Cardiac ventricle fibroblast (primary cell): ENCODE data around the gene SRSF5. TPM values are rescaled to one million over a fixed set of nuclear protein-coding genes. Genes with fewer than 3 reads are reported as not detected.

Experiments used
- total RNA-seq: library from RNA; depleted of rRNA; stranded (reverse); fragments of >200 nt; gene quantifications from 2 replicates; pipeline ENCODE4 v1.2.3, GENCODE V29; 2015

Gene SRSF5
- total RNA-seq: 123 and 136 TPM in 2 replicates

DNA sequence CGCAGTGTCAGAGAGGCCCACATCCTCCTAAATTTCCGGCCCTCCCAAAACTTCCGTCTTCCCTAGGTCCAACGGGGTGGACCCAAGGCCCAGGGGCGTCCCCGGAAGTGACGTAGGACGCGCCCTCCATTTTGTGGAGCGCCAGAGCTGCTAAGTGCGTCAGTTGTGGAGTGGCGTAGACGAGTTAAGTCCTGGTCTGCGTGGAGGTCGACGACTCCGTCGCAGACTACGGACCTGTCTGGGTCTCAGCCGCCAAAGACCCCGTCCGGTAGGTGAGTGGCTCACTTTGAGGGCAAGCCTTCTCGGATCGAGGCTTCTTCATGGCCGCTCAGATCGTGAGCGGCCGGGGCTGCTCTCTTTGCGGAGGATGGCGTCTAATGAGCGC, at the start of gene SRSF5:
TSS of gene SRSF5 (plus strand) at position 159 of the 385 bp plus-strand sequence. CDS start 1,015 bp downstream, outside the sequence.

GRCh38 chr14:69796797-69797500, 30.0 kb downstream of the SRSF5 start, which contains the start of gene SLC10A1:
Gene SLC10A1, minus strand, starts transcription at chr14:69797241. Its CDS starts 86 bp downstream, at chr14:69797155.

Other genes starting within 250 kb of the SRSF5 start
- 0.20 TPM in 1 of 2 replicates, not detected in the other for gene CCDC177, start 192.3 kb upstream of the SRSF5 start, total RNA-seq
- 11.2 and 14.0 TPM in 2 replicates for gene SUSD6, start 155.5 kb upstream of the SRSF5 start, total RNA-seq
- gene SLC10A1, start 30.1 kb downstream of the SRSF5 start, total RNA-seq: not detected in 2 replicates
- gene SMOC1, start 112.3 kb downstream of the SRSF5 start, total RNA-seq: 0.64 and 1.8 TPM in 2 replicates